Measurements from ENCODE around the gene FAM13A.
"Not testable (repeated sequence)": the region's sequence is repeated elsewhere in the genome, so short reads cannot be mapped to it uniquely, and the experiment has no call there.

The FAM13A gene

GRCh38 chr4:88955580-88956380 lies 101.2 kb downstream of the FAM13A start:
- no peak for DNase-seq

- no peak for DNase-seq
Observed at GRCh38 chr4:88953400-88953799, 103.6 kb downstream of the FAM13A start.

GRCh38 chr4:88952081-88952480 lies 104.9 kb downstream of the FAM13A start:
- no peak for DNase-seq

- peak; percentile 6 for DNase-seq
Observed at GRCh38 chr4:88949605-88950004, 107.4 kb downstream of the FAM13A start.

- DNase-seq = peak; percentile 41
Observed at GRCh38 chr4:88940506-88940905, 116.5 kb downstream of the FAM13A start.

GRCh38 chr4:88939697-88940096 lies 117.3 kb downstream of the FAM13A start:
- no peak for DNase-seq

- DNase-seq = no peak
Observed at GRCh38 chr4:88938138-88938537, 118.8 kb downstream of the FAM13A start.

GRCh38 chr4:88937081-88937480 lies 119.9 kb downstream of the FAM13A start:
- no peak for DNase-seq

- no peak for DNase-seq
Observed at GRCh38 chr4:88933414-88934160, 123.4 kb downstream of the FAM13A start.

- no peak for DNase-seq
Observed at GRCh38 chr4:88928852-88929251, 128.1 kb downstream of the FAM13A start.

- DNase-seq = no peak
Observed at GRCh38 chr4:88927420-88927819, 129.6 kb downstream of the FAM13A start.

- no peak for DNase-seq
Observed at GRCh38 chr4:88919056-88919455, 137.9 kb downstream of the FAM13A start.

GRCh38 chr4:88913181-88913580 lies 143.8 kb downstream of the FAM13A start:
- not testable (repeated sequence) for DNase-seq

- DNase-seq = no peak
Observed at GRCh38 chr4:88911246-88912212, 145.5 kb downstream of the FAM13A start.

GRCh38 chr4:88910101-88910500 lies 146.9 kb downstream of the FAM13A start:
- no peak for DNase-seq

- DNase-seq = no peak
Observed at GRCh38 chr4:88908521-88908920, 148.5 kb downstream of the FAM13A start.

- DNase-seq = no peak
Observed at GRCh38 chr4:88908003-88908402, 149.0 kb downstream of the FAM13A start.

- DNase-seq = no peak
Observed at GRCh38 chr4:88907478-88907877, 149.5 kb downstream of the FAM13A start.

GRCh38 chr4:88904240-88904639 lies 152.7 kb downstream of the FAM13A start:
- not testable (repeated sequence) for DNase-seq

GRCh38 chr4:88900432-88900831 lies 156.6 kb downstream of the FAM13A start:
- DNase-seq = no peak

- DNase-seq = no peak
Observed at GRCh38 chr4:88897752-88898151, 159.2 kb downstream of the FAM13A start.

GRCh38 chr4:88897180-88897579 lies 159.8 kb downstream of the FAM13A start:
- DNase-seq = no peak

- DNase-seq = no peak
Observed at GRCh38 chr4:88893961-88894360, 163.0 kb downstream of the FAM13A start.

All from CD4-positive, alpha-beta T cell treated with Interleukin-21 for 1 hour (primary cell).